ENCODE measurements around the gene GIPC3. TPM values are rescaled to one million over a fixed set of nuclear protein-coding genes. Genes with fewer than 3 reads are reported as not detected.

The GIPC3 gene
- total and polyA plus RNA-seq, 2 of the 8 experiments (the other 6 are each of a cell fraction or from before 2014, with no cell fraction given) = 1.0 to 1.2 TPM

DNA sequence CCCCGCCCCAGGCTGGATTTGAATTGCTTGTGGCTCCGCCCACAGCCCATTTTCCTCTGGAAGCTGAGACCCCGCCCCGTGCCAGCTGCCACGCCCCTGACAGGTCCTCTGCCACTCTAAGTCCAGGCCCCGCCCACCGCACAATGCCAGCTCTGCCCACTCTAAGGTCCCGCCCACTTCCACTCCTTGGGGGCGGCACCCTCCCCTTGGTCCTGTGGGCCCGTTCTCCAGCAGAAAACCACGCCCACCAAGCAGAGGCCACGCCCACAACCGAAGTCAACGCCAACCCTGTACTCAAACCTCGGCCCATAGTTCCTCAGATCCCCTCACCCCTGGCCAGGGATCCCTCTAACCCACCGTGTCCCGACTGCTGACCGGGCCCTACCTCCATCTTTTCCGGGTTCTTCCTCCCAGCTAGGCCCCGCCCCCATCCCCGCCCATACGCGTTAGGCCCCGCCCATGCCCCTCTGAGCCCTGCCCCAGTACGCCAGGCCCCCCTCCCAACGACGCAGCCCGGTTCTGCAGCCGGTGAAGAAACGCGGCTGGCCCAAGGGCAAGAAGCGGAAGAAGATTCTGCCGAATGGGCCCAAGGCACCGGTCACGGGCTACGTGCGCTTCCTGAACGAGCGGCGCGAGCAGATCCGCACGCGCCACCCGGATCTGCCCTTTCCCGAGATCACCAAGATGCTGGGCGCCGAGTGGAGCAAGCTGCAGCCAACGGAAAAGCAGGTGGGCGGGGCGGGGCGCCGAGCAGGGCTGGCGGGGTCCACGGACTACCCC is 11.2 kb upstream of the GIPC3 start:
- Histone ChIP-seq H3K4me2 (ENCODE audit: insufficient read depth in 1 of 2, low read depth in 2 of 2, low read length in 2 of 2) (peak overlapping the region; percentile 70 to 77), H3K36me3 (ENCODE audit: control insufficient read depth in 2 of 4, insufficient read depth in 4 of 4, low read length in 3 of 4) (no peaks in the 10 kb centered on the region), H3K27me3 (replicated peaks in 1 of 4; ENCODE audit: control insufficient read depth in 3 of 4, extremely low read depth in 1 of 4, insufficient read depth in 3 of 4, low read length in 3 of 4) (peaks cover 0 to 3% (median 0%) of the 10 kb centered on the region in 4 experiments; a peak in 1 of 7 replicates), H3K79me1 (ENCODE audit: low read depth, low read length) (no peaks in the 10 kb centered on the region), H3K4me1 (replicated peaks in 1 of 4; ENCODE audit: control insufficient read depth in 3 of 4, insufficient read depth in 4 of 4, low read length in 3 of 4) (peaks cover 3 to 17% (median 12%) of the 10 kb centered on the region in 4 experiments; a peak in 6 of 7 replicates), H3K79me2 (ENCODE audit: control insufficient read depth in 1 of 2, insufficient read depth in 2 of 2, low read length in 2 of 2) (no peaks in the 10 kb centered on the region), H4K20me1 (replicated peaks in 1 of 2; ENCODE audit: control insufficient read depth in 1 of 2, insufficient read depth in 2 of 2, low read length in 2 of 2) (peaks cover 3 to 8% of the 10 kb centered on the region in 2 experiments), H2BK120ac (replicated peaks; ENCODE audit: low read depth, low read length) (no peak overlapping the region), H2BK12ac (ENCODE audit: low read depth, low read length) (no peak overlapping the region), H2BK5ac (ENCODE audit: low read depth, low read length) (peak overlapping the region; percentile 93), H2BK15ac (ENCODE audit: low read length) (no peak overlapping the region), H3K23ac (ENCODE audit: insufficient read length) (no peak overlapping the region), H3K18ac (ENCODE audit: extremely low read depth, low read length) (peak overlapping the region; percentile 97; the same call in 1 of the 2 replicates), H3K9ac (replicated peaks in 1 of 4; ENCODE audit: extremely low read depth in 1 of 4, low read depth in 3 of 4, low read length in 3 of 4) (no peak overlapping the region; a peak in 1 of 7 replicates), H2AFZ (ENCODE audit: low read length) (no peak overlapping the region), H3K14ac (ENCODE audit: insufficient read length) (no peak overlapping the region), H3K23me2 (ENCODE audit: low read depth, low read length) (peaks cover 21% of the 10 kb centered on the region; the same call in 1 of the 2 replicates), H3K9me3 (ENCODE audit: insufficient read depth in 2 of 2, low read depth in 1 of 2, low read length in 1 of 2) (no peaks in the 10 kb centered on the region), H3K4ac (replicated peaks; ENCODE audit: insufficient read length, low read depth, low read length) (no peak overlapping the region), H3K56ac (replicated peaks; ENCODE audit: insufficient read length, low read depth, low read length) (no peak overlapping the region), H2AK5ac (ENCODE audit: low read depth, low read length) (no peak overlapping the region), H2BK20ac (ENCODE audit: low read length) (no peak overlapping the region), H3K27ac (ENCODE audit: low read depth, low read length) (no peak overlapping the region), H3K4me3 (ENCODE audit: extremely low read depth in 1 of 4, insufficient read depth in 2 of 4, low read depth in 3 of 4, low read length in 4 of 4) (peak overlapping the region; percentile 66 to 97 (median 82)), H4K91ac (replicated peaks; ENCODE audit: insufficient read length, low read length) (no peak overlapping the region), H4K8ac (ENCODE audit: extremely low read depth, insufficient read depth, low read length) (peak overlapping the region; percentile 90; the same call in 1 of the 2 replicates), H4K5ac (ENCODE audit: insufficient read length, low read depth, low read length) (peak overlapping the region; percentile 93)
- TF ChIP-seq SP1 (IDR thresholded peaks at IDR 0.05; ENCODE audit: low read depth, low read length) (peak; percentile 87), KDM1A (IDR thresholded peaks at IDR 0.05; ENCODE audit: borderline replicate concordance, low read length) (no peak), CREB1 (IDR thresholded peaks at IDR 0.05) (peak; percentile 19; the same call in 1 of the 2 replicates), BCL11A (IDR thresholded peaks at IDR 0.05; ENCODE audit: low read depth in 2 of 2, low read length in 2 of 2) (no peak), CHD1 (IDR thresholded peaks at IDR 0.05; ENCODE audit: low read depth, low read length) (no peak), YY1 (IDR thresholded peaks at IDR 0.05; ENCODE audit: low read depth, low read length) (peak; percentile 64; the same call in 1 of the 2 replicates), SP4 (IDR thresholded peaks at IDR 0.05; ENCODE audit: low read length) (peak; percentile 96), POLR2A (IDR thresholded peaks at IDR 0.05; ENCODE audit: control extremely low read depth in 1 of 2, low read depth in 2 of 2, low read length in 2 of 2) (no peak)
- DNase-seq (ENCODE audit: low read depth in 1 of 2, low spot score in 2 of 2) (peak; percentile 97 to 100), FAIRE-seq (peak; percentile 69)
- POLR2A ChIA-PET (ENCODE audit: partially characterized antibody) = interaction anchor here (0.6 to 2.2 kb wide), 6 partner anchors 15 to 411 kb away, joined by 3 to 5 read pairs (median 3); partner anchors contain the start of genes EEF2 and MFSD12
- CTCF ChIA-PET (ENCODE audit: partially characterized antibody) = interaction anchor here (0.7 to 6.6 kb wide), 8 partner anchors 9 to 118 kb away, joined by 3 to 51 read pairs (median 4); partner anchors contain the start of gene GIPC3
- 28% methylated on average over 40 of the region's 55 CpGs; no CpG with 5 or more reads in 1 of the 2 experiments for WGBS, 2 experiments (ENCODE audit: extremely low coverage in 1 of 2, insufficient coverage in 1 of 2, insufficient read length in 1 of 2, insufficient replicate concordance in 2 of 2, low coverage in 1 of 2, low lambda C conversion rate in 2 of 2, missing lambda C conversion rate in 1 of 2)
